HEK293T (cell line): ENCODE results near the gene CDK14.

Experiments
- CTCF ChIA-PET: fragments of 350-600 bp; formaldehyde crosslinking; extraction: SDS; loops from one replicate; lab custom pipeline; 2021; ENCODE audit warnings: antibody characterized with exemption, inconsistent platforms; lab: Yijun Ruan, JAX
- POLR2A ChIA-PET: fragments of 350-600 bp; formaldehyde crosslinking; extraction: SDS; loops from one replicate; lab custom pipeline; 2020; ENCODE audit warnings: antibody characterized with exemption, inconsistent platforms; lab: Yijun Ruan, JAX
- DNase-seq: peaks from one replicate; pipeline ENCODE4 v3.0.0; 2012; ENCODE audit warnings: mixed read lengths; ENCODE audit errors: extremely low spot score
- ARNT ChIP-seq: fragments of 450-650 bp; IDR thresholded peaks from 2 replicates; pipeline ENCODE4 v1.6.1; 2017; ENCODE audit warnings: mild to moderate bottlenecking
- BHLHE40 ChIP-seq: fragments of 450-650 bp; IDR thresholded peaks from 2 replicates; pipeline ENCODE4 v1.6.1; 2016; ENCODE audit warnings: mild to moderate bottlenecking, moderate library complexity, borderline replicate concordance
- CTBP1 ChIP-seq: fragments of 450-650 bp; IDR thresholded peaks from 2 replicates; pipeline ENCODE4 v1.6.1; 2016; ENCODE audit warnings: borderline replicate concordance
- ELF4 ChIP-seq: fragments of 450-650 bp; IDR thresholded peaks from 2 replicates; pipeline ENCODE4 v1.6.1; 2017; ENCODE audit warnings: antibody characterized with exemption
- FOXA1 ChIP-seq: fragments of 450-650 bp; IDR thresholded peaks from 2 replicates; pipeline ENCODE4 v1.6.1; 2016; ENCODE audit warnings: mild to moderate bottlenecking
- FOXK2 ChIP-seq: fragments of 450-650 bp; IDR thresholded peaks from 2 replicates; pipeline ENCODE4 v1.6.1; 2016; ENCODE audit warnings: mild to moderate bottlenecking
- FOXM1 ChIP-seq: fragments of 450-650 bp; IDR thresholded peaks from 2 replicates; pipeline ENCODE4 v1.6.1; 2017; ENCODE audit warnings: mild to moderate bottlenecking, borderline replicate concordance
- HDGF ChIP-seq: fragments of 450-650 bp; IDR thresholded peaks from 2 replicates; pipeline ENCODE4 v1.6.1; 2017; ENCODE audit warnings: antibody characterized with exemption, borderline replicate concordance
- L3MBTL2 ChIP-seq: fragments of 450-650 bp; conservative IDR thresholded peaks from 2 replicates; pipeline ENCODE4 v1.6.1; 2016; ENCODE audit warnings: mild to moderate bottlenecking
- LEF1 ChIP-seq: fragments of 450-650 bp; IDR thresholded peaks from 2 replicates; pipeline ENCODE4 v1.6.1; 2017; ENCODE audit warnings: mild to moderate bottlenecking, borderline replicate concordance
- NFRKB ChIP-seq: fragments of 450-650 bp; IDR thresholded peaks from 2 replicates; pipeline ENCODE4 v1.6.1; 2016; ENCODE audit warnings: mild to moderate bottlenecking, moderate library complexity
- PKNOX1 ChIP-seq: fragments of 450-650 bp; IDR thresholded peaks from 2 replicates; pipeline ENCODE4 v1.6.1; 2016
- SP1 ChIP-seq: fragments of 450-650 bp; IDR thresholded peaks from 2 replicates; pipeline ENCODE4 v1.6.1; 2017
- SUZ12 ChIP-seq: fragments of 450-650 bp; IDR thresholded peaks from 2 replicates; pipeline ENCODE4 v1.6.1; 2016; ENCODE audit warnings: mild to moderate bottlenecking
- TARDBP ChIP-seq: fragments of 450-650 bp; IDR thresholded peaks from 2 replicates; pipeline ENCODE4 v1.6.1; 2016
- ZNF384 ChIP-seq: fragments of 450-650 bp; IDR thresholded peaks from 2 replicates; pipeline ENCODE4 v1.6.1; 2016

Gene CDK14

GRCh38 chr7:91079487-91079886 lies 483.4 kb downstream of the CDK14 start:
- ChIA-PET CTCF (no interaction called here), POLR2A (no interaction called here)
- TF ChIP-seq FOXK2 (no peak), ARNT (no peak), NFRKB (no peak), PKNOX1 (no peak), LEF1 (no peak), FOXM1 (no peak), BHLHE40 (no peak), FOXA1 (no peak), SP1 (no peak), SUZ12 (no peak), TARDBP (no peak), L3MBTL2 (no peak), HDGF (no peak), ZNF384 (no peak), CTBP1 (no peak), ELF4 (no peak)
- DNase-seq: no peak

- CTCF ChIA-PET: no interaction called here
- TF ChIP-seq LEF1 (no peak), TARDBP (no peak), FOXK2 (no peak), HDGF (no peak), ELF4 (no peak), ZNF384 (no peak), CTBP1 (no peak)
- POLR2A ChIA-PET: no interaction called here
- no peak for DNase-seq
Measured at GRCh38 chr7:91080351-91080750, 484.2 kb downstream of the CDK14 start.

- DNase-seq: no peak
- POLR2A ChIA-PET: no interaction called here
- CTCF ChIA-PET: interaction anchor here (0.6 kb wide), 1 partner anchor 8 kb away, joined by 3 read pairs; no protein-coding TSS in a partner anchor
- TF ChIP-seq FOXK2 (no peak), SUZ12 (no peak), FOXA1 (no peak), L3MBTL2 (no peak), SP1 (no peak), ZNF384 (no peak), FOXM1 (no peak), PKNOX1 (no peak), TARDBP (no peak), HDGF (no peak), ARNT (no peak), CTBP1 (no peak), BHLHE40 (no peak), NFRKB (no peak), ELF4 (no peak), LEF1 (no peak)
Measured at GRCh38 chr7:91082038-91082437, 485.9 kb downstream of the CDK14 start.

GRCh38 chr7:91082852-91083495 lies 486.9 kb downstream of the CDK14 start:
- TF ChIP-seq ZNF384: 0 out of 2 replicates have a peak, but pooled peaks have one; percentile 33
- no peak for TF ChIP-seq CTBP1
- TF ChIP-seq ARNT: no peak
- no peak for TF ChIP-seq LEF1
- CTCF ChIA-PET: interaction anchor here (0.7 to 0.8 kb wide), 2 partner anchors 644 to 935 kb away, joined by 3 to 5 read pairs; no protein-coding TSS in a partner anchor
- POLR2A ChIA-PET: no interaction called here
- DNase-seq: no peak

GRCh38 chr7:91083855-91084644 lies 487.9 kb downstream of the CDK14 start:
- ChIA-PET POLR2A (no interaction called here), CTCF (no interaction called here)
- DNase-seq: no peak
- TF ChIP-seq FOXA1 (no peak), TARDBP (no peak), FOXM1 (no peak), L3MBTL2 (no peak), FOXK2 (no peak), NFRKB (no peak), ELF4 (no peak), HDGF (no peak), PKNOX1 (no peak), LEF1 (no peak), ARNT (no peak), SP1 (no peak), ZNF384 (no peak)

GRCh38 chr7:91085175-91085574 lies 489.1 kb downstream of the CDK14 start:
- POLR2A ChIA-PET: no interaction called here
- CTCF ChIA-PET: no interaction called here
- no peak for DNase-seq
- no peak for TF ChIP-seq BHLHE40
- no peak for TF ChIP-seq PKNOX1
